Left cardiac atrium (tissue), 4 donors: ENCODE measurements around the gene KHNYN. TPM values are rescaled to one million over a fixed set of nuclear protein-coding genes. Genes with fewer than 3 reads are reported as not detected.
"Not testable (repeated sequence)": the region's sequence is repeated elsewhere in the genome, so short reads cannot be mapped to it uniquely, and the experiment has no call there.

ENCODE experiments used
- ATAC-seq, 2 donors: fragments of 200-7000 bp; cut with Tn5 transposase; one replicate each; pipeline ENCODE4 v1.9.1; 2020; ENCODE audit warnings: mild to moderate bottlenecking in 2 of 2, moderate library complexity in 2 of 2
- DNase-seq: peaks from one replicate; pipeline ENCODE4 v3.0.0-alpha.2; 2020
- intact Hi-C, 2 donors: fragments of 100-400 bp; cut with DNase I; formaldehyde crosslinking; loops; one replicate each; pipeline versions ENCODE4 v1.14.1 to v1.15.1; 2022 to 2023
- long read RNA-seq: library from polyadenylated mRNA; unstranded; transcript quantifications from one replicate; pipeline ENCODE4 v2.0.0, GENCODE V29; 2021
- total RNA-seq, 2 donors: library from RNA; stranded (reverse); fragmentation: NEBNext Ultra II Directional; extraction: Animal tissue kit (Norgen Biotek cat#: 25700); gene quantifications; one replicate each; pipeline ENCODE4 v1.2.1, GENCODE V29; 2021
- donor health status: DM: no; HTN: yes; CAD: no.
- donor health status: DM: no; HTN: yes; CAD: no; lungs with severe emphysema.
- donor health status: DM: yes; HTN: yes; CAD: no.
- donor health status: Dilated cardiomyopathy.

Gene KHNYN
- total RNA-seq = 10 to 100 TPM; 24.8 to 27.1 TPM
- long read RNA-seq, partial matches to known transcripts = 3 of 9 reads
- long read RNA-seq, other reads (novel, unspliced or antisense) = 6 of 9 reads

DNA sequence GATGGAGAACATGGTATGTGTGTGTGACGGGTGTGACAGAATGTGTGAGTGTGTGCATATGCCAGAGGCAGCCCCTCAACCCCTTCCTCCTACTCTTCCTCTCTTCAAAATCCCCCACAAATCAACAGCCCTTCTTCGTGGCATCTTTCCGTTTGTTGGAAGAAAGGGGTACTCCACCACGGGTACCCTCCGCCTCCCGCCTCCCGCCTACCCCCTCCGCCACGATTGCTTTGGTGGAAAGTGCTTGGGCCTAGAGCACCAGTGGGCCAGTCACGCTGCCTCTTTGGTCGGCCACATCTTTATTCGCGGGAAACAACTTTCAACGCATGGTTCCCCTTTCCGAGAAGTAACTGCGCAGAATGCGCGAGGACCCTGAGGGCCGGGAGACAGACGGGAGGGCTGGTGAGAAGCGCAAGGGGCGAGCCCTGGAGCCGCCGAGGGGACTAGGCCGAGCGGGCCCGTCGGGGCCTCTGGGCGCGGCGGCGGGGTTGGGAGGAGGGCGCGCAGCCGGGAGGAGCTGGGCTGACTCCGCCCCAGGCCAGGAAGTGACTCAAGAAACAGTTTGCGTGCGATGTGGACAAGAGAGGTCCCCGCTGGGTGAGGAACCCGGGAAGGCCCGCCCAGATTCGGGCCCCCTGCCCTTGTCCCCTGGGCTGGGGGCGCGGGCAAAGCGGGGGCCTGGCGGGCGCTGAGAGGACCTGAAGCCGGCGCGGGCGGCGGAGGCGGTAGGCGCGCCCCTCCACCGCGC, at the start of gene KHNYN, which contains the start of gene CBLN3:
KHNYN (plus strand) TSS at position 560 of the 748 bp plus-strand sequence. CDS start 777 bp downstream, outside the sequence.
CBLN3 (minus strand) TSS at position 274 of the 748 bp plus-strand sequence. CDS start 614 bp downstream, outside the sequence.
- DNase-seq (peak; percentile 94), ATAC-seq (peak; percentile 82 to 92)
- intact Hi-C loops = loop anchor here (2.0 to 5.0 kb wide), 3 partner anchors 61 to 97 kb away; partner anchors contain the start of gene NFATC4 (in 2 of the 2)

- intact Hi-C loops = no loop called here
- no peak for ATAC-seq
- no peak for DNase-seq
These were observed 48.2 kb upstream of the KHNYN start for GRCh38 chr14:24381363-24382063.

DNA sequence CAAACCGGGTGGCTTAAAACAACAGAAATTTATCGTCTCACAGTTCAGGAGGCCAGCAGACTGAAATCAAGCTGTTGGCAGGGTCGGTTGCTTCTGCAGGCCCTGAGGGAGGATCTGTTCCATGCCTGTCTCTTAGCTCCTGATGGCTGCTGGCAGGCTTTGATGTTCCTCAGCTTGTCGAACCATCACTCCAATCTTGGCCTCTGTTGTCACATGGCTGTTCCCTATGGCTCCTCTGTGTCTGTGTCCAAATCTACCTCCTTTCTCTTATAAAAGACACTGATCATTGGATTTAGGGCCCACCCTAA, 47.7 kb upstream of the KHNYN start:
- DNase-seq = no peak
- intact Hi-C loops = no loop called here
- no peak for ATAC-seq

GRCh38 chr14:24384169-24384568, 45.6 kb upstream of the KHNYN start:
- ATAC-seq = no peak
- intact Hi-C loops = no loop called here
- DNase-seq = no peak

GRCh38 chr14:24385524-24385923, 44.2 kb upstream of the KHNYN start:
- intact Hi-C loops = no loop called here
- no peak for ATAC-seq
- DNase-seq = no peak

DNA sequence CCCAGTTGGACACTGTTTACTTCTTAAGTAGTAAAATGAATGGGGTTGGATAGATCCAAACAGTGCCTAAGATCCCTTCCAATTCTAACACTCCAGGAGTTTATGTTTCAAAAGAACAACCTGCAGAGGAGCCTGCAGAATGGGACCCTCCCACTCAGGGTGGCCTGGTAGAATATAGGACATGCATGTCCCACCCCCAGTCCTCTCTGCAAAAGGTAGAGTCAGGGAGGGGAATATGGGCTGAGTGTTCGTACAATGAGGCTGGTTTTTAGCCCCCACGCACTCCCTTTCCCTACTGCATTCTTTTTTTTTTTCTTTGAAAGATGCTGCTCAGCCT, 42.8 kb upstream of the KHNYN start:
- intact Hi-C loops = no loop called here
- ATAC-seq = no peak

DNA sequence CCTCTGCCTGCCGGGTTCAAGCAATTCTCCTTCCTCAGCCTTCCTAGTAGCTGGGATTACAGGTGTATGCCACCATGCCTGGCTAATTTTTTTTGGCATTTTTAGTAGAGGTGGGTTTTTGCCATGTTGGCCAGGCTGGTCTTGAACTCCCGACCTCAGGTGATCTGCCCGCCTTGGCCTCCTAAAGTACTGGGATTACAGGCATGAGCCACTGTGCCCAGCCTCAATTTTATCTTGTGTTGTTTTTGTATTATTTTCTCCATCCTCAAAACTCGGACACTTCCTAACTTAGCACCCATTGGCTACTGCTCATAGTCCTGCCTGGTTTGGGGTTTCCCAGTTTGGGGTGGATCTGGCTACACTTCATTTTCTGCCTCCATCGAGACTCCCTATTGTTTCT, 42.2 kb upstream of the KHNYN start:
- ATAC-seq, DNase-seq, intact Hi-C loops: not testable (repeated sequence)

More for the DNA sequence above, 42.8 kb upstream of the KHNYN start:
- no peak for DNase-seq

DNA sequence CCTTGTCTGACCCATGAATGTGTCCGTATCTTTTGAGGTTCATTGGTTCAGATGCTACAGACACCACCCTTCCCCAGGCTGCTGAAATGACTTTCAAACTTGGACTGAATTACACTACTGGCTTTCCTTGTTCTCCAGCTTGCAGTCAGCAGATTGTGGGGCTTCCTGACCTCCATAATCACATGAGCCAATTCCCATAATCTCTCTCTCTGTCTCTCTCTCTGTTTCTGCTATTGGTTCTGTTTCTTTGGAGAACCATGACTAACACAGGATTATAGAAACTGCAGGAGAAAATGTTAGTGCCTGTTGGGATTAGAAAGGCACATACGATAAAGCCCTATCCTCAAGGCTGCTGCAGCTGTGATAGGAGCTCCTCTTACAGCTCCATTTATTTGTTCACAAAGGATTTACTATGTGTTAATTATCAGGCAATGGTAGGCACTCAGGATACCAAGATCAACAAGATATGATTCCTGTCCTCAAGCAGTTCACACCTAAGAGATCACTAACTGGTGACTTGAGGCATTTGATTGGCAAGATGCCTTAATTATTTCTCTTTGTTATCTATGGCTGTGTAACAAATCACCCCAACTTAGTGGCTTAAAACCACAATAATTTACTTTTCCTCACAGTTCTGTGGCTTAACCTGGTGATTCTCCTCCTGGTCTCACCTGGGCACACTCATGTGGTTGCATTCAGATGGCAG, 41.1 kb upstream of the KHNYN start:
- intact Hi-C loops = no loop called here
- ATAC-seq (peak in 1 of 2 donors; percentile 16), DNase-seq (no peak)

DNA sequence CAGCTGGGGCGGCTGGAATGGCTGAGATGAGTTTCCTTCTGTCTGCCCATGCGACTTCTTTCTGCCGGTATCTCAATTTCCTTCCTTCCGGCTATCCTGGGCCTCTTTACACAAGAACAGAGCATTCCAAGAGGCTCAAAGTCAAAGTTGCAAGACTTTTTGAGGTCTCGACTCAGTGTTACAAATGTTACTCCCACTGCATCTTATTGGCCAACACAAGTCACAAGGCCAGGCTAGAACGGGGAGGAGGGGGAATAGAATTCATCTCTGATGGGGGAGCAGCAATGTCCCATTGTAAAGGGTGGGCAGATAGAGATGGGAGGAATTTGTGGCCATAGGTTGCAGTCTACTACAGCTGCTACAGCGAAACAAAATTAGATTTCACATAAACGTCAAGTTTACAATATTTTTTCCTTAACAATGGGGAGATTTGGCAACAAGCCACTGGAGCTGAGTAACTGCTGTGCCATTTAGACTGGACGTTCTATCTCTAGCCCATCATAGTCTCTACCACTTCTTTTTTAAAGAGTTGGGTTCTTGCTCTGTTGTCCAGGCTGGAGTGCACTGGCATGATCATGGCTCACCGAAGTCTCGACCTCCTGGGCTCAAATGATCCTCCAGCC, 40.4 kb upstream of the KHNYN start:
- peak; percentile 54 to 61 for ATAC-seq
- no peak for DNase-seq
- intact Hi-C loops = no loop called here

DNA sequence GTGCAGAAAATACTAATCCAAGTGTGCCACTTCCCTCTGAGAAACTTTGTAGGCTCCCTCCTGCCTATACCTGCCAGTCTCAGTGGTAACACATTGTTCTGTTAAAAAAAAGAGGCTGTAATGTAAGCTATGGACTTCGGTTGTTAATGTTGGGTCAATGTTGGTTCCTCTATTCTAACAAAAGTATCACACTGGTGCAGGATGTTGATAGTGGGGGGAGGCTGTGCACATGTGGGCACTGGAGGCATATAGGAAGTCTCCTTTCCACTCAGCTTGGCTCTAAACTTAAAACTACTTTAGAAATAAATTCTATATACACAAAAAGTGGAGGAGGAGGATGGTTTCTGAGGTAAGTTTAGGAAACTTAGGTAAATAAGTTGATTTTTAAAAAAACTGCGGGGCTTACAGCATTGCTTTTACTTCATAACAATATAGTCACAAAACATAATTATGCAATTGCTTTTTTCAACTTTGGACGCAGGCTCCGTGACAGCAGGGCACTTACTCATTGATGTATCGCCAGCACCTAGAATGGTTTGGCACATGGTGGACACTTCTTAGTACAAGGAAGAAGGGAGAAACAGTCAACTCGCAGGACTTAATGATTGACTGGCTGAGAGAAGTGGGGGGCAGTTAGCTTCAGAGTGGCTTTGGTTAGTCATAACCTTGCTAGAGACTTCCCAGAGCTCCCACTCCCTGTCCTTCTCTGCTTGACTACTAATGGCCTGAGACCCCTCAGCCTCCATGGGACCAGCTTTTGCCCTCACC, 38.9 kb upstream of the KHNYN start:
- DNase-seq (no peak), ATAC-seq (no peak)
- intact Hi-C loops = no loop called here

DNA sequence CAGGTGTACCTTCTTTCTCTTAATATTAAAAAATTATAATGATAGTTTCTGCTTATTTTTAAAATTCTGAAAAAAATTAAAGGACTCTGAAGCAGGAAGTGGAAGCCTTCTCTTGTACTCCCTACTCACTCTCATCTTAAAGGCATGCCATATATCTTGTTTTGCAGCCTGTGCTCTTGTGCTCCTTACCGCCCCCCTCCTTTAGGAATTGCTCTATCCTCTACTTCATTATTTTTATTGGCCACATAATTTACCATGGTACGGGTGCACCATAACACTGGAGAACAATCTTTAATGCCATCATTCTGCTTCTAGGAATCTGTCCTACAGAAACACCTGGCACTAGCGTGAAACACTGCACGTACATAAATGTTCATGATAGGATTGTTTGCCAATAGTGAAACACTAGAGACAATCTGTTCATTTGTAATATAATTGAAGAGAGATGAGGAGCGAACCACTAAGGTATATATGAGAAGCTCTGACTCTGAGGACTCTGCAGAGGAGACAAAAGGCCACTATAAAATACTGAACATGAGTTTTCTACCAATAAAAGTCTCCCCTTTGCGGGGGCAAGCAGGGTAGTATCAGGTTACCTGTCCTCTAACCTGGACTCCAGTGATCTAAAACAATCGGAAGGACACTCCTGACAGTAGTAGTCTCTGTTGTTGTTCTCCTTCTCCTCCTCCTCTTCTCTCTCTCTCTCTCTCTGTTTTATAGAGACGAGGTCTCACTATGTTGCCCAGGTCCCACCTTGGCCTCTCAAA, 37.2 kb upstream of the KHNYN start:
- ATAC-seq (peak in 1 of 2 donors; percentile 38), DNase-seq (no peak)
- intact Hi-C loops = no loop called here

- DNase-seq (no peak), ATAC-seq (no peak)
- intact Hi-C loops = no loop called here
These were observed 35.5 kb upstream of the KHNYN start for GRCh38 chr14:24394275-24394674.

DNA sequence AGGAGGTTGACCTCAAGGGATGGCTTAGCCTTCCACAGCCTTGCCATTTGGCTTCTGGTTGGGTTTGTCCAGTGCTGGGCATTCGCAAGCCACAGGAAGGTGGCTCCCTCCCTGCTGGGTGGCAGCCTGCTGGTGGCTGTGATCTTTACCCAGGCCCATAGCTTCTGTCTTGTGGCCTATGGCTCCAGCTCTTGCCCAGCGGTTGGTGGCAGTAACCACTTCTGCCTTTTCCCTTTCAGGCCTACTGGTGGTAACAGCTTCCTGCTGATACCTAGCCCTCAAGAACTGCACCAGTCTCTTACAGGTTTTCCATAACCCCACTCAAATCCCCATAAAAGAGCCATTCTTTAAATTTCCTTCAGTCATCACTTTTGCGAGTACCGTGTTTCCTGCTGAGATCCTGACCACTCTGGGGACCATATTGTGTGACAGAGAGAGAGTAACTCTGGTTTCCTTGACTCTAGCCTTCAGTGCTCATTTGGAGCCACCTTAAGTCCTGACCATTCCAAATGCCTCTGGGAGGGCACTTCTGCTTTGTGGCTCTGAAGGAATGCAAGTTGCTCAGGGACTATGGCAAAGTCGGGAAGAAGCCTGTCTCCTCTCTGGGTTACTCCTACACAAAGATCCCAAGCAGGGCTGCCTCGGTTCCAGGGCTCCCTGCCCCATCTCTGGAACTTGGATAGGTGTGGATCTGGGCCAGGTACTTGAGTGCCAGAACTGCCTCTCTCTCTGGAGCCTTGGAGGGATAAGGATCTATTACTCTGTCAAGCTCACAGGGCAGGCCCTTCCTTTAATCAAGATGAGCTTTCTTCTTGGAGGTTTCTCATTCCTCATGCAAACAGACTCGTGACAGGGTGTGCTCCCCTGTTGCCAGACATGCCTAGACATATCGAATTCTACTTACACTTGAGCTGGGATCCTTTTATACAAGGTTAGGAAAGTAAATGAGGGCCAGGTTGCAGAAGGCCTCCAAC, 33.9 kb upstream of the KHNYN start:
- DNase-seq (no peak), ATAC-seq (no peak)
- intact Hi-C loops = no loop called here

DNA sequence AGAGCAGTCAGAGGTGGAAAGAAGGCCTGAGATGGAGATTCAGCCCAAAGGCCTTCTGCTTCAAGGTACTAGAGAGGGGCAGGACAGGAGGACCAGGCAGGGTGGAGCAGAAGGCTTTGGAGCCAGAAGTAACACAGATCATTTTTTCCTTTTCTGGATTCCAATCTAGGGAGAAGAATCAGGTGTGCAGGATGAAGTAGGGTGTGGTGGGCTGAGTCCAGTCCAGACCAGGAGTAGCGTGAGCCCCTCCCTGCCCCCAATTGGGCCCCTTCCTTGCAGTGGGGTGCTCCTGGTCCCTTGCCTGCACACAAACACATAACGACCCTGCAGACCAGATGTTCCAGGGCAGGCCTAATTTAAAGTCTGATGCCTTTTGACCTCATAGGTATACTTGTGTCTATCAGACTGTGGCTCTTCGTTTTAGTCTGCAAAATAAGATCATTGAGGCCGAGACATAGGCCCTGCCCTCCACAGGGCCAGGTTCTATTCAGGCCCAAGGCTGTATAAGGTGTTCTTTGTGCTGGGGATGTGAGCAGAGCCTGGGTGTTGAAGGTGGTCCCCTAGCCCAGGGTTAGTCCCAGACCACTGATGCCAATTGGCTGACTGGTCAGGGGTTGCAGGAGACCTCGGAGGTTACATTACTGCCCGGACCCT, 32.0 kb upstream of the KHNYN start:
- intact Hi-C loops = no loop called here
- no peak for ATAC-seq
- DNase-seq = no peak

DNA sequence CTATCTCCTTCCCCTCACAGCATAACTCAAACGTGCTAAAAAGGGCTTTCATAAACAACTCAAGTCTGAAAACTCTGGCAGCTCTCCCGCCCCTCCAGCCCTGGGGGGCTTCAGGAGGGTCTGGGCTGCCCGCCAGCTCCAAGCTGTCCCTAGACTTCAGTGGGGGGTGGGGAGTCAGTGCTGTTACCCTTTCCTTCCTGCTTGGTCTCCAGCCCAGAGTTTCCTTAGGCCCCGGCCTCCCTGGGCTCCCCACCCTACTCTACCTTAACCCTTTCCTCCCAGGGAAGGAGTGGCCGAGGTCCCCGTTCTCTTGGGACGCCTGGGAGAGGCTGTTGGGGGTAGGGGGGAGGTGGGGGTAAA, 31.5 kb upstream of the KHNYN start:
- peak; percentile 63 to 72 for ATAC-seq
- DNase-seq = peak; percentile 49

GRCh38 chr14:24398653-24399446, 30.9 kb upstream of the KHNYN start, which contains the start of gene NYNRIN:
TSS of gene NYNRIN (plus strand) at chr14:24399003. CDS start at chr14:24399247, 244 bp downstream.
- DNase-seq = peak; percentile 74
- intact Hi-C loops = no loop called here
- ATAC-seq = peak; percentile 87 to 88

More for the DNA sequence above, 31.5 kb upstream of the KHNYN start:
- intact Hi-C loops = no loop called here
